HepG2 (cell line): ENCODE measurements around the gene LRRC15.

ENCODE experiments used
- CREM ChIP-seq, 2 experiments: sonication (generic) in 1 of 2; formaldehyde crosslinking in 1 of 2; IDR thresholded peaks; 2 replicates each; pipeline versions ENCODE4 v1.4.0 to v1.6.1; 2016 to 2020; ENCODE audit warnings: antibody characterized with exemption in 1 of 2, mild to moderate bottlenecking in 1 of 2, missing genetic modification reagents in 1 of 2
- CTCF ChIP-seq: sonication (generic); formaldehyde crosslinking; IDR thresholded peaks from 2 replicates; pipeline ENCODE4 v1.5.0; 2020; ENCODE audit warnings: mild to moderate bottlenecking, missing genetic modification reagents, moderate library complexity
- GABPA ChIP-seq, 2 experiments: IDR thresholded peaks; 2 replicates each; pipeline ENCODE4 v1.6.1; 2011 to 2016; ENCODE audit warnings: low read depth in 2 of 2, low read length in 1 of 2, missing biosample characterization in 1 of 2, missing genetic modification characterization in 1 of 2
- HOXA3 ChIP-seq: sonication (generic); formaldehyde crosslinking; IDR thresholded peaks from 2 replicates; pipeline ENCODE4 v1.5.0; 2020; ENCODE audit warnings: missing genetic modification reagents
- KLF9 ChIP-seq: IDR thresholded peaks from 2 replicates; pipeline ENCODE4 v1.6.1; 2016; ENCODE audit warnings: low read depth
- REL ChIP-seq: sonication (generic); formaldehyde crosslinking; conservative IDR thresholded peaks from 2 replicates; pipeline ENCODE4 v1.8.0; 2022; ENCODE audit warnings: mild to moderate bottlenecking, missing genetic modification reagents, moderate library complexity
- SRSF9 ChIP-seq: fragments of 200-400 bp; formaldehyde crosslinking; IDR thresholded peaks from 2 replicates; pipeline ENCODE4 v1.6.1; 2018; ENCODE audit warnings: borderline replicate concordance, mild to moderate bottlenecking, low read depth, low read length; ENCODE audit not compliant: insufficient read depth, poor library complexity, severe bottlenecking
- ZNF567 ChIP-seq: sonication (generic); formaldehyde crosslinking; IDR thresholded peaks from 2 replicates; pipeline ENCODE4 v1.8.1; 2023; ENCODE audit warnings: mild to moderate bottlenecking, missing genetic modification reagents, borderline replicate concordance
- ZNF784 ChIP-seq: sonication (generic); formaldehyde crosslinking; IDR thresholded peaks from 2 replicates; pipeline ENCODE4 v1.5.1; 2020; ENCODE audit warnings: missing genetic modification reagents, mild to moderate bottlenecking, borderline replicate concordance
- TF ChIP-seq, protein P1 (sequence below), 2 experiments: IDR thresholded peaks; 2 replicates each; pipeline ENCODE4 v1.6.1; 2011 to 2012; ENCODE audit warnings: low read length in 2 of 2, borderline replicate concordance in 1 of 2, low read depth in 1 of 2, mild to moderate bottlenecking in 1 of 2, moderate library complexity in 1 of 2
- TF ChIP-seq, protein P2 (sequence below): sonication (generic); formaldehyde crosslinking; IDR thresholded peaks from 2 replicates; pipeline ENCODE4 v1.4.0; 2020; ENCODE audit warnings: mild to moderate bottlenecking, missing genetic modification reagents

GRCh38 chr3:194375473-194376240 is 6.1 kb upstream of the LRRC15 start:
- no peak for TF ChIP-seq CTCF
- TF ChIP-seq GABPA (IDR thresholded peaks at IDR 0.05; ENCODE audit: low read depth, low read length): no peak
- no peak for TF ChIP-seq GABPA (CRISPR knock-in tag; IDR thresholded peaks at IDR 0.05; ENCODE audit: low read depth)
- no peak for TF ChIP-seq KLF9 (CRISPR knock-in tag)
- no peak for TF ChIP-seq SRSF9
- TF ChIP-seq REL: no peak
- TF ChIP-seq ZNF567 (CRISPR knock-in tag): no peak
- TF ChIP-seq, protein P1, sequence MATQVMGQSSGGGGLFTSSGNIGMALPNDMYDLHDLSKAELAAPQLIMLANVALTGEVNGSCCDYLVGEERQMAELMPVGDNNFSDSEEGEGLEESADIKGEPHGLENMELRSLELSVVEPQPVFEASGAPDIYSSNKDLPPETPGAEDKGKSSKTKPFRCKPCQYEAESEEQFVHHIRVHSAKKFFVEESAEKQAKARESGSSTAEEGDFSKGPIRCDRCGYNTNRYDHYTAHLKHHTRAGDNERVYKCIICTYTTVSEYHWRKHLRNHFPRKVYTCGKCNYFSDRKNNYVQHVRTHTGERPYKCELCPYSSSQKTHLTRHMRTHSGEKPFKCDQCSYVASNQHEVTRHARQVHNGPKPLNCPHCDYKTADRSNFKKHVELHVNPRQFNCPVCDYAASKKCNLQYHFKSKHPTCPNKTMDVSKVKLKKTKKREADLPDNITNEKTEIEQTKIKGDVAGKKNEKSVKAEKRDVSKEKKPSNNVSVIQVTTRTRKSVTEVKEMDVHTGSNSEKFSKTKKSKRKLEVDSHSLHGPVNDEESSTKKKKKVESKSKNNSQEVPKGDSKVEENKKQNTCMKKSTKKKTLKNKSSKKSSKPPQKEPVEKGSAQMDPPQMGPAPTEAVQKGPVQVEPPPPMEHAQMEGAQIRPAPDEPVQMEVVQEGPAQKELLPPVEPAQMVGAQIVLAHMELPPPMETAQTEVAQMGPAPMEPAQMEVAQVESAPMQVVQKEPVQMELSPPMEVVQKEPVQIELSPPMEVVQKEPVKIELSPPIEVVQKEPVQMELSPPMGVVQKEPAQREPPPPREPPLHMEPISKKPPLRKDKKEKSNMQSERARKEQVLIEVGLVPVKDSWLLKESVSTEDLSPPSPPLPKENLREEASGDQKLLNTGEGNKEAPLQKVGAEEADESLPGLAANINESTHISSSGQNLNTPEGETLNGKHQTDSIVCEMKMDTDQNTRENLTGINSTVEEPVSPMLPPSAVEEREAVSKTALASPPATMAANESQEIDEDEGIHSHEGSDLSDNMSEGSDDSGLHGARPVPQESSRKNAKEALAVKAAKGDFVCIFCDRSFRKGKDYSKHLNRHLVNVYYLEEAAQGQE (IDR thresholded peaks at IDR 0.05; ENCODE audit: borderline replicate concordance in 1 of 2, low read depth in 1 of 2, low read length in 2 of 2): no peak
- TF ChIP-seq CREM (IDR thresholded peaks at IDR 0.05): no peak
- no peak for TF ChIP-seq CREM (CRISPR knock-in tag; IDR thresholded peaks at IDR 0.05)
- no peak for TF ChIP-seq ZNF784 (CRISPR knock-in tag)
- TF ChIP-seq, protein P2, sequence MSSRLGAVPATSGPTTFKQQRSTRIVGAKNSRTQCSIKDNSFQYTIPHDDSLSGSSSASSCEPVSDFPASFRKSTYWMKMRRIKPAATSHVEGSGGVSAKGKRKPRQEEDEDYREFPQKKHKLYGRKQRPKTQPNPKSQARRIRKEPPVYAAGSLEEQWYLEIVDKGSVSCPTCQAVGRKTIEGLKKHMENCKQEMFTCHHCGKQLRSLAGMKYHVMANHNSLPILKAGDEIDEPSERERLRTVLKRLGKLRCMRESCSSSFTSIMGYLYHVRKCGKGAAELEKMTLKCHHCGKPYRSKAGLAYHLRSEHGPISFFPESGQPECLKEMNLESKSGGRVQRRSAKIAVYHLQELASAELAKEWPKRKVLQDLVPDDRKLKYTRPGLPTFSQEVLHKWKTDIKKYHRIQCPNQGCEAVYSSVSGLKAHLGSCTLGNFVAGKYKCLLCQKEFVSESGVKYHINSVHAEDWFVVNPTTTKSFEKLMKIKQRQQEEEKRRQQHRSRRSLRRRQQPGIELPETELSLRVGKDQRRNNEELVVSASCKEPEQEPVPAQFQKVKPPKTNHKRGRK: no peak
- TF ChIP-seq HOXA3 (CRISPR knock-in tag): no peak
